HepG2 (cell line): ENCODE results near the gene ZNF276. TPM values are rescaled to one million over a fixed set of nuclear protein-coding genes. Genes with fewer than 3 reads are reported as not detected.

ENCODE experiments used
- DMAP1 ChIP-seq: IDR thresholded peaks from 2 replicates; pipeline ENCODE4 v1.6.1; 2016
- NONO ChIP-seq, 2 experiments: fragments of 450-650 bp in 1 of 2; sonication (generic) in 1 of 2; formaldehyde crosslinking in 1 of 2; IDR thresholded peaks in 1 of 2; conservative IDR thresholded peaks in 1 of 2; 2 replicates each; pipeline versions ENCODE4 v1.6.1 to v1.8.0; 2017 to 2022; ENCODE audit warnings: mild to moderate bottlenecking in 1 of 2, missing genetic modification reagents in 1 of 2, moderate library complexity in 1 of 2
- SMAD3 ChIP-seq: sonication (generic); formaldehyde crosslinking; IDR thresholded peaks from 2 replicates; pipeline ENCODE4 v1.4.0; 2020; ENCODE audit warnings: missing genetic modification reagents
- ZBTB42 ChIP-seq: sonication (generic); formaldehyde crosslinking; IDR thresholded peaks from 2 replicates; pipeline ENCODE4 v1.5.0; 2020; ENCODE audit warnings: mild to moderate bottlenecking, missing genetic modification reagents
- ZMAT3 ChIP-seq: sonication (generic); formaldehyde crosslinking; conservative IDR thresholded peaks from 2 replicates; pipeline ENCODE4 v1.7.0; 2021; ENCODE audit warnings: missing genetic modification reagents
- ZNF235 ChIP-seq: sonication (generic); formaldehyde crosslinking; IDR thresholded peaks from 2 replicates; pipeline ENCODE4 v1.8.1; 2023; ENCODE audit warnings: mild to moderate bottlenecking, missing genetic modification reagents, borderline replicate concordance
- ZSCAN20 ChIP-seq: sonication (generic); formaldehyde crosslinking; IDR thresholded peaks from 2 replicates; pipeline ENCODE4 v1.4.0; 2020; ENCODE audit warnings: missing genetic modification reagents, mild to moderate bottlenecking, borderline replicate concordance
- polyA plus RNA-seq, 8 experiments: library from polyadenylated mRNA; depleted of rRNA in 3 of 8; stranded (reverse) in 7 of 8; unstranded in 1 of 8; fragments of >200 nt; fragmentation: Illumina TruSeq in 4 of 8; extraction: Trizol in 4 of 8; gene quantifications; 2 replicates each; pipeline versions ENCODE4 v1.2.1 to v1.2.3, GENCODE V29; 2011 to 2016; ENCODE audit warnings: low read depth in 4 of 8, missing spikeins in 1 of 8, mixed read lengths in 1 of 8; ENCODE audit not compliant: insufficient read depth in 1 of 8
- total RNA-seq, 5 experiments: library from RNA; depleted of rRNA; stranded (reverse); fragments of >200 nt; fragmentation: Illumina TruSeq; extraction: Trizol; gene quantifications; 2 replicates each; pipeline ENCODE4 v1.2.3, GENCODE V29; 2016; ENCODE audit warnings: low read depth in 1 of 5
- TF ChIP-seq, protein P1 (sequence below): sonication (generic); IDR thresholded peaks from 2 replicates; pipeline ENCODE4 v1.6.1; 2016; ENCODE audit warnings: low read depth, borderline replicate concordance
- TF ChIP-seq, protein P2 (sequence below): IDR thresholded peaks from 2 replicates; pipeline ENCODE4 v1.6.1; 2012; ENCODE audit warnings: inconsistent platforms
- TF ChIP-seq, protein P3 (sequence below): sonication (generic); formaldehyde crosslinking; IDR thresholded peaks from 2 replicates; pipeline ENCODE4 v1.4.0; 2020; ENCODE audit warnings: missing genetic modification reagents, borderline replicate concordance
- TF ChIP-seq, protein P4 (sequence below): sonication (generic); formaldehyde crosslinking; IDR thresholded peaks from 2 replicates; pipeline ENCODE4 v1.9.0; 2022; ENCODE audit warnings: low read depth, missing genetic modification reagents
- TF ChIP-seq, protein P5 (sequence below): IDR thresholded peaks from 2 replicates; pipeline ENCODE4 v1.6.1; 2018; ENCODE audit warnings: missing genetic modification reagents, mild to moderate bottlenecking, missing compliant biosample characterization
- TF ChIP-seq, protein P6 (sequence below), 2 experiments: IDR thresholded peaks; 2 replicates each; pipeline ENCODE4 v1.6.1; 2011 to 2012; ENCODE audit warnings: low read length in 2 of 2, borderline replicate concordance in 1 of 2, low read depth in 1 of 2, mild to moderate bottlenecking in 1 of 2, moderate library complexity in 1 of 2

ZNF276 gene
- total and polyA plus RNA-seq, 2 of the 13 experiments (the other 11 are each of a cell fraction or from before 2014, with no cell fraction given), result 17.7 to 18.0 TPM

DNA sequence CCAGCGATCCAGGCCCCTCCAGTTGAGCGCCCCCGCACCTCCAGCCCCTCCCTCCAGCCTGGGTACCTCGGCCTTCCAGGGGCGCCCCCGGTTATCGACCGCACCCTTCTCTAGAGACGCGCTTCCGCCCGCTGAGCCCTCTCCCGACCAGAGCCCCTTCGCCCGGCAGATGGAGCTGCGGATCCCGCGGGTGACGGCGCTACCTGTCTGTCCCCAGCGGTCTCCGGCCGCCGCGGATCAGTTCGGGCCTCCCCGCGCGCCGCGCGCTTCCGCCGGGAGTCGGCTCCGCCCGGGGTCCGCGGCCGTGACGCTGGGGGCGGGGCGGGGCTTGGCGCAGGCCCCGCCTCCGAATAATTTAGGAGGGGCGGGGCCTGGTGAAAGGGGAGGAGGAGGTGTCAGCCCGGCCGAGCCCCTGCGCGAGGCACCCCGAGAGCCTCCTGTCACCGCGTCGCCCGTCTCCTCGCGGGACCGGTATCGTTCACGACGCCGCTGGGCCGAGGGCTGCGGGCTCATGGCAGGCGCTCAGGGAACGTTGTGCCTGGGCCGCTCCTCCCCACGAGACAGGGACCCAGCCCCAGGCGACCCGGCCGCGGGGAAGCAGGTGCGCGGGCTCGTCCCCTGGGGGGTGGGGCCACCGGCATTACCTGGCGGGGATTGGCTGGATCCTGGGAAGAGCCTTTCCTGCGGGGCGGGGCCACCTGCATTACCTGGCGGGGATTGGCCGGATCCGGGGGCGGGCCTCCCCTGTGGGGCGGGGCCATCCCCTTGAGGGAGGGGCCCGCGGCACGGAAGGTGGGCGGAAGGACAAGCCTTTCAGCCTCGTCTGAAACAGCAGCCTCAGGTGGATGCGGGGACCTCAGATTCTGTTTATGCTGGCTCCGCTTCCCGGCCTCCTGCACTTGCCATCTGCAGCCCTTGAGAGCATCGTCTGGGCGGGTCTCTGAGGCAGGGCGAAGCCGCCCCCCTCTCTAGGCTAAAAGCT is 19.6 kb upstream of the ZNF276 start, which contains the start of gene SPATA2L (continued):
- TF ChIP-seq, protein P1, sequence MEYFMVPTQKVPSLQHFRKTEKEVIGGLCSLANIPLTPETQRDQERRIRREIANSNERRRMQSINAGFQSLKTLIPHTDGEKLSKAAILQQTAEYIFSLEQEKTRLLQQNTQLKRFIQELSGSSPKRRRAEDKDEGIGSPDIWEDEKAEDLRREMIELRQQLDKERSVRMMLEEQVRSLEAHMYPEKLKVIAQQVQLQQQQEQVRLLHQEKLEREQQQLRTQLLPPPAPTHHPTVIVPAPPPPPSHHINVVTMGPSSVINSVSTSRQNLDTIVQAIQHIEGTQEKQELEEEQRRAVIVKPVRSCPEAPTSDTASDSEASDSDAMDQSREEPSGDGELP, result peak; percentile 22; the same call in 1 of the 2 replicates
- TF ChIP-seq, protein P2, sequence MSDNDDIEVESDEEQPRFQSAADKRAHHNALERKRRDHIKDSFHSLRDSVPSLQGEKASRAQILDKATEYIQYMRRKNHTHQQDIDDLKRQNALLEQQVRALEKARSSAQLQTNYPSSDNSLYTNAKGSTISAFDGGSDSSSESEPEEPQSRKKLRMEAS, result peak; percentile 89
- TF ChIP-seq, protein P3, sequence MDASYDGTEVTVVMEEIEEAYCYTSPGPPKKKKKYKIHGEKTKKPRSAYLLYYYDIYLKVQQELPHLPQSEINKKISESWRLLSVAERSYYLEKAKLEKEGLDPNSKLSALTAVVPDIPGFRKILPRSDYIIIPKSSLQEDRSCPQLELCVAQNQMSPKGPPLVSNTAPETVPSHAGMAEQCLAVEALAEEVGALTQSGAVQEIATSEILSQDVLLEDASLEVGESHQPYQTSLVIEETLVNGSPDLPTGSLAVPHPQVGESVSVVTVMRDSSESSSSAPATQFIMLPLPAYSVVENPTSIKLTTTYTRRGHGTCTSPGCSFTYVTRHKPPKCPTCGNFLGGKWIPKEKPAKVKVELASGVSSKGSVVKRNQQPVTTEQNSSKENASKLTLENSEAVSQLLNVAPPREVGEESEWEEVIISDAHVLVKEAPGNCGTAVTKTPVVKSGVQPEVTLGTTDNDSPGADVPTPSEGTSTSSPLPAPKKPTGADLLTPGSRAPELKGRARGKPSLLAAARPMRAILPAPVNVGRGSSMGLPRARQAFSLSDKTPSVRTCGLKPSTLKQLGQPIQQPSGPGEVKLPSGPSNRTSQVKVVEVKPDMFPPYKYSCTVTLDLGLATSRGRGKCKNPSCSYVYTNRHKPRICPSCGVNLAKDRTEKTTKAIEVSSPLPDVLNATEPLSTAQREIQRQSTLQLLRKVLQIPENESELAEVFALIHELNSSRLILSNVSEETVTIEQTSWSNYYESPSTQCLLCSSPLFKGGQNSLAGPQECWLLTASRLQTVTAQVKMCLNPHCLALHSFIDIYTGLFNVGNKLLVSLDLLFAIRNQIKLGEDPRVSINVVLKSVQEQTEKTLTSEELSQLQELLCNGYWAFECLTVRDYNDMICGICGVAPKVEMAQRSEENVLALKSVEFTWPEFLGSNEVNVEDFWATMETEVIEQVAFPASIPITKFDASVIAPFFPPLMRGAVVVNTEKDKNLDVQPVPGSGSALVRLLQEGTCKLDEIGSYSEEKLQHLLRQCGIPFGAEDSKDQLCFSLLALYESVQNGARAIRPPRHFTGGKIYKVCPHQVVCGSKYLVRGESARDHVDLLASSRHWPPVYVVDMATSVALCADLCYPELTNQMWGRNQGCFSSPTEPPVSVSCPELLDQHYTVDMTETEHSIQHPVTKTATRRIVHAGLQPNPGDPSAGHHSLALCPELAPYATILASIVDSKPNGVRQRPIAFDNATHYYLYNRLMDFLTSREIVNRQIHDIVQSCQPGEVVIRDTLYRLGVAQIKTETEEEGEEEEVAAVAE (CRISPR knock-in tag), result no peak
- TF ChIP-seq NONO (IDR thresholded peaks at IDR 0.05), result no peak
- 0 out of 2 replicates have a peak, but pooled peaks have one; percentile 56 for TF ChIP-seq NONO (CRISPR knock-in tag; conservative IDR thresholded peaks at IDR 0.05)
- TF ChIP-seq, protein P4, sequence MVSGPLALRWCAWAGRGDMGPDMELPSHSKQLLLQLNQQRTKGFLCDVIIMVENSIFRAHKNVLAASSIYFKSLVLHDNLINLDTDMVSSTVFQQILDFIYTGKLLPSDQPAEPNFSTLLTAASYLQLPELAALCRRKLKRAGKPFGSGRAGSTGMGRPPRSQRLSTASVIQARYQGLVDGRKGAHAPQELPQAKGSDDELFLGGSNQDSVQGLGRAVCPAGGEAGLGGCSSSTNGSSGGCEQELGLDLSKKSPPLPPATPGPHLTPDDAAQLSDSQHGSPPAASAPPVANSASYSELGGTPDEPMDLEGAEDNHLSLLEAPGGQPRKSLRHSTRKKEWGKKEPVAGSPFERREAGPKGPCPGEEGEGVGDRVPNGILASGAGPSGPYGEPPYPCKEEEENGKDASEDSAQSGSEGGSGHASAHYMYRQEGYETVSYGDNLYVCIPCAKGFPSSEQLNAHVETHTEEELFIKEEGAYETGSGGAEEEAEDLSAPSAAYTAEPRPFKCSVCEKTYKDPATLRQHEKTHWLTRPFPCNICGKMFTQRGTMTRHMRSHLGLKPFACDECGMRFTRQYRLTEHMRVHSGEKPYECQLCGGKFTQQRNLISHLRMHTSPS (CRISPR knock-in tag), result 0 out of 2 replicates have a peak, but pooled peaks have one; percentile 17
- TF ChIP-seq ZMAT3 (CRISPR knock-in tag), result peak; percentile 90; the same call in 1 of the 2 replicates
- TF ChIP-seq ZSCAN20 (CRISPR knock-in tag), result peak; percentile 78; the same call in 1 of the 2 replicates
- peak; percentile 42; the same call in 1 of the 2 replicates for TF ChIP-seq DMAP1 (CRISPR knock-in tag)
- TF ChIP-seq SMAD3, result peak; percentile 40; the same call in 1 of the 2 replicates
- no peak for TF ChIP-seq ZNF235 (CRISPR knock-in tag)
- TF ChIP-seq ZBTB42, result no peak; the same call in 1 of the 2 replicates
- TF ChIP-seq, protein P5, sequence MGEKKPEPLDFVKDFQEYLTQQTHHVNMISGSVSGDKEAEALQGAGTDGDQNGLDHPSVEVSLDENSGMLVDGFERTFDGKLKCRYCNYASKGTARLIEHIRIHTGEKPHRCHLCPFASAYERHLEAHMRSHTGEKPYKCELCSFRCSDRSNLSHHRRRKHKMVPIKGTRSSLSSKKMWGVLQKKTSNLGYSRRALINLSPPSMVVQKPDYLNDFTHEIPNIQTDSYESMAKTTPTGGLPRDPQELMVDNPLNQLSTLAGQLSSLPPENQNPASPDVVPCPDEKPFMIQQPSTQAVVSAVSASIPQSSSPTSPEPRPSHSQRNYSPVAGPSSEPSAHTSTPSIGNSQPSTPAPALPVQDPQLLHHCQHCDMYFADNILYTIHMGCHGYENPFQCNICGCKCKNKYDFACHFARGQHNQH (CRISPR knock-in tag), result 0 out of 2 replicates have a peak, but pooled peaks have one; percentile 7
- TF ChIP-seq, protein P6, sequence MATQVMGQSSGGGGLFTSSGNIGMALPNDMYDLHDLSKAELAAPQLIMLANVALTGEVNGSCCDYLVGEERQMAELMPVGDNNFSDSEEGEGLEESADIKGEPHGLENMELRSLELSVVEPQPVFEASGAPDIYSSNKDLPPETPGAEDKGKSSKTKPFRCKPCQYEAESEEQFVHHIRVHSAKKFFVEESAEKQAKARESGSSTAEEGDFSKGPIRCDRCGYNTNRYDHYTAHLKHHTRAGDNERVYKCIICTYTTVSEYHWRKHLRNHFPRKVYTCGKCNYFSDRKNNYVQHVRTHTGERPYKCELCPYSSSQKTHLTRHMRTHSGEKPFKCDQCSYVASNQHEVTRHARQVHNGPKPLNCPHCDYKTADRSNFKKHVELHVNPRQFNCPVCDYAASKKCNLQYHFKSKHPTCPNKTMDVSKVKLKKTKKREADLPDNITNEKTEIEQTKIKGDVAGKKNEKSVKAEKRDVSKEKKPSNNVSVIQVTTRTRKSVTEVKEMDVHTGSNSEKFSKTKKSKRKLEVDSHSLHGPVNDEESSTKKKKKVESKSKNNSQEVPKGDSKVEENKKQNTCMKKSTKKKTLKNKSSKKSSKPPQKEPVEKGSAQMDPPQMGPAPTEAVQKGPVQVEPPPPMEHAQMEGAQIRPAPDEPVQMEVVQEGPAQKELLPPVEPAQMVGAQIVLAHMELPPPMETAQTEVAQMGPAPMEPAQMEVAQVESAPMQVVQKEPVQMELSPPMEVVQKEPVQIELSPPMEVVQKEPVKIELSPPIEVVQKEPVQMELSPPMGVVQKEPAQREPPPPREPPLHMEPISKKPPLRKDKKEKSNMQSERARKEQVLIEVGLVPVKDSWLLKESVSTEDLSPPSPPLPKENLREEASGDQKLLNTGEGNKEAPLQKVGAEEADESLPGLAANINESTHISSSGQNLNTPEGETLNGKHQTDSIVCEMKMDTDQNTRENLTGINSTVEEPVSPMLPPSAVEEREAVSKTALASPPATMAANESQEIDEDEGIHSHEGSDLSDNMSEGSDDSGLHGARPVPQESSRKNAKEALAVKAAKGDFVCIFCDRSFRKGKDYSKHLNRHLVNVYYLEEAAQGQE (IDR thresholded peaks at IDR 0.05; ENCODE audit: borderline replicate concordance in 1 of 2, low read depth in 1 of 2, low read length in 2 of 2), result 0 out of 4 replicates have a peak, but pooled peaks of 1 of the 2 experiments have one; percentile 18
